Measurements from ENCODE around the gene YPEL4. TPM values are rescaled to one million over a fixed set of nuclear protein-coding genes. Genes with fewer than 3 reads are reported as not detected.
"Not testable (repeated sequence)": the region's sequence is repeated elsewhere in the genome, so short reads cannot be mapped to it uniquely, and the experiment has no call there.

The YPEL4 gene
- total RNA-seq (2014; rRNA removed; shearing (Covaris generic)) = not detected in 2 replicates

DNA sequence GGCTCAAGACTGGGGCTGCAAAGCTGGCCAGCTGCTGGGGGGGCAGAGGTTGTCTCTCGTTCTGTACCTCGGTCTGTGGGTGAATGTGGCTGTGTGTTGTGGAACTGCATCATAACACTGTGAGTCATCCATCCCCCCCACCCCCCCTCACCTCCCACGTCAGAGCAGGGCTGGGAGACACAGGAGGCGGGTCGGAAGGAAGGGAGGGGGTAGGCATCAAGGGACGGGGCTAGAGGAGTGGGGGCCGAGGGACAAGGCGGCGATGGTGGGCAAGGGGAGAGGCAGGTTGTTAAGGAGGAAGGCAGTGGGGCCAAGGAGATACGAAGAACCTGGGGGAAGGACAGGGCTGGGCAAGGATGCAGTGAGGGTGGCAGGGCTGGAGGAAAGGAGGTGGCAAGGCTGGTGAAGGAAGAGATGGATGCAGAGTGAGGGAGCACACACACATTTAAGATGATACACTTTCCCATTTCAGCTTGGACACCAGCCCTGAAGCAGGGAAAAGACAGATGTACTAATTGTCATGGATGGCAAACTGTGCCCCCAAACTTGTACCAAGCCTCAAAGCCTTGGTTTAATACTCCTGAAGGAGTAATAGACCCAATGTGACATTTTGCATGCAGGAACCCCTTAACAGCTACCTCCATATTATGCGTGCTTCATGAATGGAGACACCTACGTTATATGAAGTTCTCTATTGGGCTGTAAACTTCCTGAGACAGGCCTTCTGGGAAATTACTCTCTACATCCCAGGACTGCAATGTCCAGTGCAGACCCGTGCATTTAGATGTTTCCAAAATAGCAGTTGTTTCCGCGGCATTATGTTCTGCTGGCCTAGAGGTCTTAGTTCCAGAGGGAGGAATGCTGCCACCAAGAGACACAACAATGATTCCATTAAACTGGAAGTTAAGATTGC, at the start of gene YPEL4:
YPEL4 (minus strand) TSS at position 87 of the 913 bp plus-strand sequence. CDS start 2,805 bp downstream, outside the sequence.
- peak; percentile 4 for DNase-seq (ENCODE audit: low spot score)

DNA sequence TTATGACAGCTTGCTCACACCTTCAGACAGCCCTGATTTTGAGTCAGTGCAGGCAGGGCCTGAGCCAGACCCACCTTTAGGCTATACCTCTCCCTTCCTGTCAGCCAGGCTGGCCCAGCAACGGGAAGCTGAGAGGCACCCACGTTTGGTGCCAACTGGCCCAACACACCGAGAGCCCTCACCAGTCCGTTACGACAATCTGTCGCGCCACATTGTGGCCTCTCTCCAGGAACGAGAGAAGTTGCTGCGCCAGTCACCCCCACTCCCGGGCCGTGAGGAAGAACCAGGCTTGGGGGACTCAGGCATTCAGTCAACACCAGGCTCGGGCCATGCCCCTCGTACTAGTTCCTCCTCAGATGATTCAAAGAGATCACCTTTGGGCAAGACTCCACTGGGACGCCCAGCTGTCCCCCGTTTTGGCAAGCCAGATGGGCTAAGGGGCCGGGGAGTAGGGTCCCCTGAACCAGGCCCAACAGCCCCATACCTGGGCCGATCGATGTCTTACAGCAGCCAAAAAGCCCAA, 49.2 kb upstream of the YPEL4 start:
- DNase-seq (ENCODE audit: low spot score) = no peak

- DNase-seq (ENCODE audit: low spot score) = not testable (repeated sequence)
These were observed 40.8 kb upstream of the YPEL4 start for GRCh38 chr11:57690474-57690873.

DNA sequence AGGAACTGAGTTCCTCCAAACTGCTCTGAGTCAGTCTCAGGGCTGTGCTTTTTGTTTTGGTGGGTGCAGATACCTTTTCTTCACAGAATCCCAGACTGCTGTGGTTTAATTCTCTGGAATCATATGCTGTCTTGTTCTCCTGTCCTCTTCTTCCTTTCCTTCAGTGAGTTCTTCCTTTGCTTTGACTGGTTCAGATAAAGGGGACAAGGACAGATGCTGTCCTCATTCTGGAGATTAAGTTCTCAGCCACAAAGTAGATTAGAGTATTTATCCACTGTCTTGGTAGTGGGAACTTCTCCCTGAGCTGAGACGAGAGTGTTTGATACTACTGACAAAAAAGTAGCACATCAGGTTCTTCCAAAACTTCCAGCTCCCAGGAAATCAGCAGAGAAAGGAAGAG, 31.5 kb upstream of the YPEL4 start:
- DNase-seq (ENCODE audit: low spot score) = no peak

GRCh38 chr11:57680552-57680874, 30.8 kb upstream of the YPEL4 start:
- DNase-seq (ENCODE audit: low spot score) = no peak

GRCh38 chr11:57679396-57679795, 29.7 kb upstream of the YPEL4 start:
- DNase-seq (ENCODE audit: low spot score) = no peak

DNA sequence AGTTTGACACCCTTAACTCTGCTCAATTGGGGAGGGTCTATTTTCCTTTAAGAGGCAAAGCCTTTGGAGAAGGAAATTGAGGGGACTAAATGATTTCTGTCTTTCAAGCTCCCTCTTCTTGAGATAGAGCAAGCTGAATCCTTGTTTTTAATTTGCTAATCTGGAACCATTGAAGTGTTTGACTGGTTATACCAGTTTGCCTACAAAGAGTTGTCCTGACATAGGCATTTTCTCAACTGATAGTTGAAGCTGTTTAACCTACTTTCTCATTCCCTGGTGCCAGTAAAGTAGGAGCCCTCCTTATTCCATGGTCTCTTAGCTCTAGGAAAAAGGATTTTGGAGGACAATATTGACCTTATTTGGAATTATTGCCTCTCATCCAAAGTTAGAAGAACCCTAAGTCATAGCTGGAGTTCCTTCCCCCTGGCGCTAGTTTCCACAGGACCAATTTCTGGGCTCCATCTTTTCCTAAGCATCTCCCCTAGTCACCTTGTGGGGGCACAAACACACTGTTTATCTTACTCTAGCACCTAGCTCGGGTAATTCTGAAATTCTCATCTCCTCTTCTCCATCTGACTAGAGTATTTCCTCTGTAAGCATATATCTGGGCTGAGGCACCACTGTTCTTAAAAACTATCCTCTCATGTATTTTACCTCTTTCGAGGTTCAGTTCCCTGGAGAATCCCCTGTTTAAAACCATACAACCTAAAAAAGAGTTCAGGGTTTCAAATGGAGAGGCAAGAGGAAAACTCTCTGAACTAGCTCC, 25.6 kb upstream of the YPEL4 start:
- peak; percentile 19 for DNase-seq (ENCODE audit: low spot score)

- DNase-seq (ENCODE audit: low spot score) = no peak
These were observed 24.5 kb upstream of the YPEL4 start for GRCh38 chr11:57674251-57674650.

- no peak for DNase-seq (ENCODE audit: low spot score)
These were observed 18.7 kb upstream of the YPEL4 start for GRCh38 chr11:57668434-57668782.

DNA sequence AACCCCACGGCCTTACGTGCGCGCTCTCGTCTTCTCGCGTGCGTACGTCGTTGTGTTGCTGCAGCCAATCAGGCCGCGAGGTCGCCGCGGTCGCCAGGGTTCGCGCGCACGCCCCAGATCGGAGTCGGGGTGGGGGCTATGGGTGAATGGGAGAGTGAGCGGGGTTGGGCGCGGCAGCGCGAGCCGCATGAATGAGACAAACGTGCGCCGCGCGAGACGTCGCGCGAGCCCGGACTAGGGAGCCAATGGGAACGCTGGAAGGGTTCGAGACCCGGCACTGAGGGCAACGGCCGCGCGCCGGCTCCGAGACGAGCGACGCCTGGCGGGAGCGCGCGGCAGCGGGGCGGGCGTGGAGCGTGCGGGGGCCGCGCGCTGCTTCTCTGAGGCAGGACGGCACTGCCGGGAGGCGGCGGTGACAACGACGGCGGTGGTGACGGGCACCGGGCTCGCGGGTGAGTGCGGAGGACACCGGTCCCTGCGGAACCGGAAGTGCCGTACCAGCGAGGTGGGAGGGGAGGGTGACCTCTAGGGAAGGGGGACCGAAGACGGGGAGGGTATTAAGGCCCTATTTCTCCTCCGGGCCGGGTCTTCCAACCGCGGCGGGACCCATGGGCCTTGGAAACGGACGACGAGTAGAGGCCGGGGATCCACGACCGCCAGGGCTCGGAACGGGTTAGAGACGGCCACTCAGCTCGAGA, 18.2 kb upstream of the YPEL4 start, which contains the start of gene ZDHHC5:
ZDHHC5 (plus strand) TSS at position 379 of the 698 bp plus-strand sequence. CDS start 4,977 bp downstream, outside the sequence.
- peak; percentile 99 for DNase-seq (ENCODE audit: low spot score)

GRCh38 chr11:57667117-57667735, 17.5 kb upstream of the YPEL4 start:
- DNase-seq (ENCODE audit: low spot score) = peak; percentile 99

DNA sequence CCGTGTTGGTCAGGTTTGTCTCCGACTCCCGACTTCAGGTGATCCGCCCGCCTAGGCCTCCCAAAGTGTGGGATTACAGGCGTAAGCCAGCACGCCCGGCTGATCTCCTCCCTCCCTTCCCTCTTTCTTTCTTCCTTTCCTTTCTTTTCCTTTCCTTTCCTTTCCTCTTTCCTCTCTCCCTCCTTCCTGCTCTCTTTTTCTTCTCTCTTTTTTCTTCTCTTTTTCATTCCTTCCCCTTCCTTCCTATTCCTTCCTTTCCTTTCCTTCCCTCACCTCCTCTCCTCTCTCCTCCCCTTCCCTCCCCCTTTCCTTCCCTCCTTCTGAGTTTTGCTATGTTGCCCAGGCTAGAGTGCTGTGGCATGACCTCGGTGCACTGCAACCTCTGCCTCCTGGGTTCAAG, 14.3 kb upstream of the YPEL4 start:
- DNase-seq (ENCODE audit: low spot score) = no peak

GRCh38 chr11:57662893-57663292, 13.2 kb upstream of the YPEL4 start:
- peak; percentile 18 for DNase-seq (ENCODE audit: low spot score)

GRCh38 chr11:57659669-57660068, 10.0 kb upstream of the YPEL4 start:
- no peak for DNase-seq (ENCODE audit: low spot score)

DNA sequence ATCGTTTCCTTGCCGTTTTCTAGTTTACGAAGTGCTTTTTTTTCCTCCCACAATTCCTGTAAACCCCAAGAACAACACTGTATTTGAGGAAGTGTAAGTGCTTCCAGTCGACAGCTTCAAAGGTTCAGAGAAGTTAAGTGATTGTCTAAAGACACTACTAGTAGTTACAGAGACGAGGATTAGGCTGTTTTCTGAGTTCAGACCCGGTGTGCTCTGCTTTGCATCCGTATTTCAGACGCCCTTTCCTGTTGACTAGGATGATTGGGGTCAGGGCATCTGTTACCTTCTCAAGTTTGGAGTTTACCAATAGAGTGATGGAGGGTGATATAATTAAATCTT, 8.3 kb upstream of the YPEL4 start:
- no peak for DNase-seq (ENCODE audit: low spot score)

- peak; percentile 100 for DNase-seq (ENCODE audit: low spot score)
These were observed 7.7 kb upstream of the YPEL4 start, which contains the start of gene CLP1 for GRCh38 chr11:57657194-57658022. TSS of gene CLP1 (plus strand) at chr11:57657762. CDS start at chr11:57659477, 1,715 bp downstream.

DNA sequence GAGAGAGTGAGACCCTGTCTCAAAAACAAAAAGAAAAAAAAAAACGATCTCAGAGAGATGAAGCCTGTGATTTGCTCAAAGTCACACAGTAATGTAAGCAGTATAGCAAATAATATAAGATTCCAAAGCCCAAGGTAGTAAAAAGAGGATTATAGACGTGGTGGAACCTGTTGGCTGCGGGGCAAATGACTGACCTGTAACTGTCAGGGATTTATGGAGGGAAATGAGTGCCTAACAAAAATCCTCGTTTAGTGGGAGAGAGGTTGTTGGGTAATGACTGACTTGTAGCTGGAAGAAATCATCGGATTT, 7.1 kb upstream of the YPEL4 start:
- no peak for DNase-seq (ENCODE audit: low spot score)

- no peak for DNase-seq (ENCODE audit: low spot score)
These were observed 3.5 kb upstream of the YPEL4 start for GRCh38 chr11:57653163-57653562.

DNA sequence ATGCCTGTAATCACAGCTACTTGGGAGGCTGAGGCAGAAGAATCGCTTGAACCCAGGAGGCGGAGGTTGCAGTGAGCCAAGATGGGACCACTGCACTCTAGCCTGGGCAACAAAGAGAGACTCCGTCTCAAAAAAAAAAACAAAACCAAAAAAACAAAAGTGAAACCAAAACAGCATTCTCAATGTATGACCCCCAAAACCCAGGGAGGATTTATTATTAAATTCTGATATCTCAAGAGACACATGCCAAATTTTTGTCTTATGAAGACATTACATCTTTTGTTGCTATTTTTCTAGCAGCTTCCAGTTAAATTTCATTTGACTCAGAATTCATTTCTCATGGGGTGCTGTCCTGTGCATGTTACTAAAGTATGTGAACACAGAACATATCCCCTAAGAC, 3.0 kb upstream of the YPEL4 start:
- DNase-seq (ENCODE audit: low spot score) = no peak

DNA sequence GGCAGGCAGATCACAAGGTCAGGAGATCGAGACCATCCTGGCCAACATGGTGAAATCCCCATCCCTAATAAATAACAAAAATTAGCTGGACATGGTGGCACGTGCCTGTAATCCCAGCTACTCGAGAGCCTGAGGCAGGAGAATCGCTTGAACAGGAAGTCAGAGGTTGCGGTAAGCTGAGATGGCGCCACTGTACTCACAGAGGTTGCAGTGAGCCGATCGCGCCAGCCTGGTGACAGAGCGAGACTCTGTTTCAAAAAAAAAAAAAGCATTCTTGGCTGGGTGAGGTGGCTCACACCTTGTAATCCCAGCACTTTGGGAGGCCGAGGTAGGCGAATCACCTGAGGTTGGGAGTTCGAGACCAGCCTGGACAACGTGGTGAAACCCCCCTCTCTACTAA, 2.5 kb upstream of the YPEL4 start:
- not testable (repeated sequence) for DNase-seq (ENCODE audit: low spot score)

- no peak for DNase-seq (ENCODE audit: low spot score)
These were observed 1.7 kb upstream of the YPEL4 start for GRCh38 chr11:57651408-57651807.

Data from HT-29 (cell line).